ENCODE data around the gene SIPA1L3.
"Not testable (repeated sequence)": the region's sequence is repeated elsewhere in the genome, so short reads cannot be mapped to it uniquely, and the experiment has no call there.

DNA sequence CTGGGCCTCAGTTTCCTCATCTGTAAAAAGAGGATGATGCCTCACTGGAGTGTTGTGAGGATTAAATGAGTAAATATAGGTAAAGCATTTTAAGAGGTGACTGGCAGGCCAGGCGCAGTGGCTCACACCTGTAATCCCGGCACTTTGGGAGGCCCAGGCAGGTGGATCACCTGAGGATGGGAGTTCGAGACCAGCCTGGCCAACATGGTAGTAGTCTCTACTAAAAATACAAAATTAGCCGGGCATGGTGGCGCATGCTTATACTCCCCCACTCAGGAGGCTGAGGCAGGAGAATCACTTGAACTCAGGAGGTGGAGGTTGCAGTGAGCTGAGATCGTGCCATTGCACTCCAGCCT lies 317.8 kb downstream of the SIPA1L3 start:
- not testable (repeated sequence) for TF ChIP-seq EZH2 (IDR thresholded peaks at IDR 0.05; ENCODE audit: borderline replicate concordance, low read length); CTCF (conservative IDR thresholded peaks at IDR 0.05 in 1 of 2, IDR thresholded peaks at IDR 0.05 in 1 of 2; ENCODE audit: extremely low read depth in 1 of 2, insufficient read depth in 1 of 2, low read depth in 1 of 2, low read length in 2 of 2)

Measured in mammary epithelial cell (primary cell).